ENCODE measurements around the gene COL13A1. TPM values are rescaled to one million over a fixed set of nuclear protein-coding genes. Genes with fewer than 3 reads are reported as not detected.

COL13A1 gene
- polyA plus RNA-seq, 1 donor = 9.6 TPM

DNA sequence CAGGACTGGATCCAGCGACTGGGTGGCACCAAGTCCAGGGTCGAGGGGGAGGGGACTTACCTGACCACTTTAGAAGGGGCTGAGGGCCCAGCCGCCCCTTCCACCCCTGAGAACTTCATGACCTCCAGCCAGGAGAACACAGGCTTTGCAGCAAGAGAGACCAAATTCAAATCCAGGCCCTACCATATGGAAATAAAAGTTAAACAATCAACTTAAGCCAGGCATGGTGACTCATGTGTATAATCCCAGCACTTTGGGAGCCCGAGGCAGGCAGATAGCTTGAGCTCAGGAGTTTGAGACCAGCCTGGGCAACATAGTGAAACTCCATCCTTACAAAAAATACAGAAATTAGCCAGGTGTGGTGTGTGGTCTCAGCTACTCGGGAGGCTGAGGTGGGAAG lies 61.9 kb downstream of the COL13A1 start:
- Histone ChIP-seq H3K4me1 (ENCODE audit: control insufficient read depth, insufficient read depth, low read length) (peaks cover 32% of the 10 kb centered on the region), H3K9me3 (ENCODE audit: control insufficient read depth, low read depth, low read length) (no peaks in the 10 kb centered on the region), H3K4me3 (ENCODE audit: low read length) (no peak overlapping the region), H3K36me3 (ENCODE audit: control insufficient read depth, insufficient read depth, low read length) (no peaks in the 10 kb centered on the region), H3K27me3 (ENCODE audit: control insufficient read depth, insufficient read depth, low read length) (no peaks in the 10 kb centered on the region), H3K27ac (ENCODE audit: low read length) (no peak overlapping the region)
- WGBS (ENCODE audit: insufficient coverage, low lambda C conversion rate) = no CpG with 5 or more reads among the region's 5 CpGs
- DNase-seq = no peak

DNA sequence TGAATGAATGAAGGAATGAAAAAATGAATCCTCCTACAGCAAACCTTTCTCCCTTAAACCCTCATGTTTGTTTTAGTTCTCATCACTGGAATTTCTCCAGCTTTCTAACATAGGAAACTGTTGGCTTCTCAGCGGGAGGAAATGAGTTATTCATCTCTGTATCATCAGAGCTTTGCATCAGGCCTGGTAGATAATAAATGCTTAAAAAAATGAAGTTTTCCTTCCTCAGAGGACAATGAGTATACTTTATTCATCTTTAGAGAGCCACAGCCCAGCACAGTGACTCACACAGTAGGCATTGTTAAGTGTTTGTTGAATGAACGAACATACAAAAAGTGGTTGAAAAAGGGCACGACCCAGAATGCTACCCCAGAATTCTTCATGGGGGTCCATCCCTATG lies 62.6 kb downstream of the COL13A1 start:
- Histone ChIP-seq H3K27ac (ENCODE audit: low read length) (no peak overlapping the region), H3K4me3 (ENCODE audit: low read length) (no peak overlapping the region)

DNA sequence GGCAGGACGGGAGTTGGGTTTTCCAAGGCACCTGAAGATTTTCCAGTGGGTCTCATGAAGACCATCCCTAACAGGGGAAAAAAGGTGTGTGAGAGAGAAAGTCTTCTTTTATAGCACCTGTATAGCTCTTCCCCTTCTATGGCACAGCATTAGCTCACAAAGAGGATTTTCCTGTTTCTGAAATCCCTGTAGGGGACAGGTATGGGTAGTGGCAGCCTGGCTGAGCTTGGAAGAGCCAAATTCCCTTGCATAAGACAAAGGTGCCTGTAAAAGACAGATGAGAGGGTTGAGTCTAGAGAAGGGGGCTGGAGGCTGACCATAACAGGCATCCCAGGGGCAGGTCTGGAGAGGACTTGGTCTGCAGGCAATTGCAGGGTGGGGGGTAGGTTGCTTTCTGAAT lies 63.7 kb downstream of the COL13A1 start:
- Histone ChIP-seq H3K4me1 (ENCODE audit: control insufficient read depth, insufficient read depth, low read length) (peaks cover 39% of the 10 kb centered on the region), H3K27ac (ENCODE audit: low read length) (no peak overlapping the region), H3K4me3 (ENCODE audit: low read length) (no peak overlapping the region), H3K36me3 (ENCODE audit: control insufficient read depth, insufficient read depth, low read length) (no peaks in the 10 kb centered on the region), H3K27me3 (ENCODE audit: control insufficient read depth, insufficient read depth, low read length) (no peaks in the 10 kb centered on the region), H3K9me3 (ENCODE audit: control insufficient read depth, low read depth, low read length) (no peaks in the 10 kb centered on the region)
- no peak for DNase-seq
- WGBS (ENCODE audit: insufficient coverage, low lambda C conversion rate) = no CpG with 5 or more reads among the region's 1 CpG

More for the DNA sequence above, 62.6 kb downstream of the COL13A1 start:
- no peak for DNase-seq
- WGBS (ENCODE audit: insufficient coverage, low lambda C conversion rate) = no CpG with 5 or more reads among the region's 3 CpGs
- H3K27me3 ChIP-seq (ENCODE audit: control insufficient read depth, insufficient read depth, low read length) = no peaks in the 10 kb centered on the region
- H3K36me3 ChIP-seq (ENCODE audit: control insufficient read depth, insufficient read depth, low read length) = no peaks in the 10 kb centered on the region
- H3K9me3 ChIP-seq (ENCODE audit: control insufficient read depth, low read depth, low read length) = no peaks in the 10 kb centered on the region
- peaks cover 37% of the 10 kb centered on the region for H3K4me1 ChIP-seq (ENCODE audit: control insufficient read depth, insufficient read depth, low read length)

DNA sequence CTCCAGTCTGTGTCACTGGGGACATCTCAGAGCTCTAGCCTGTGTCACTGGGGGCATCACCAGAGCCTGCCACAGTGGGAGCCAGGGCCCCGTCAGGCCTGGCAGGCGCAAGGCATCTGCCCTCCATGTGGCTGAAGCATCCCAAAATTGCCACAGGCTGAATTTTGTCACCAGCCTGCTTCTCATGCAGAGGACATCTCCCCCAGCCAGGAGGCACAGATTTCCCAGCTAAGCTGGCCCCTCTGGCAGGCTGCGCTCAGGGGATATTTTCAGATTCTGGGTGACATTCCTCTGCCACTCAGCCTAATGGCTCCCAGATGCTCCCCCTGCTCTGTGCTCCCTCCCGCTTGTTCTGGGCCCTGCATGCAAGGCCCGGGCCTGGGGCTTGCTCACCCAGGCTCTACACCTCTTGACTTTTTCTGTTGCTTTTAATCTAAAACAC lies 64.6 kb downstream of the COL13A1 start:
- Histone ChIP-seq H3K27me3 (ENCODE audit: control insufficient read depth, insufficient read depth, low read length) (no peaks in the 10 kb centered on the region), H3K4me3 (ENCODE audit: low read length) (no peak overlapping the region), H3K9me3 (ENCODE audit: control insufficient read depth, low read depth, low read length) (no peaks in the 10 kb centered on the region), H3K4me1 (ENCODE audit: control insufficient read depth, insufficient read depth, low read length) (peaks cover 35% of the 10 kb centered on the region), H3K36me3 (ENCODE audit: control insufficient read depth, insufficient read depth, low read length) (no peaks in the 10 kb centered on the region), H3K27ac (ENCODE audit: low read length) (peak overlapping the region; percentile 9)
- WGBS (ENCODE audit: insufficient coverage, low lambda C conversion rate) = no CpG with 5 or more reads among the region's 5 CpGs
- DNase-seq = no peak

DNA sequence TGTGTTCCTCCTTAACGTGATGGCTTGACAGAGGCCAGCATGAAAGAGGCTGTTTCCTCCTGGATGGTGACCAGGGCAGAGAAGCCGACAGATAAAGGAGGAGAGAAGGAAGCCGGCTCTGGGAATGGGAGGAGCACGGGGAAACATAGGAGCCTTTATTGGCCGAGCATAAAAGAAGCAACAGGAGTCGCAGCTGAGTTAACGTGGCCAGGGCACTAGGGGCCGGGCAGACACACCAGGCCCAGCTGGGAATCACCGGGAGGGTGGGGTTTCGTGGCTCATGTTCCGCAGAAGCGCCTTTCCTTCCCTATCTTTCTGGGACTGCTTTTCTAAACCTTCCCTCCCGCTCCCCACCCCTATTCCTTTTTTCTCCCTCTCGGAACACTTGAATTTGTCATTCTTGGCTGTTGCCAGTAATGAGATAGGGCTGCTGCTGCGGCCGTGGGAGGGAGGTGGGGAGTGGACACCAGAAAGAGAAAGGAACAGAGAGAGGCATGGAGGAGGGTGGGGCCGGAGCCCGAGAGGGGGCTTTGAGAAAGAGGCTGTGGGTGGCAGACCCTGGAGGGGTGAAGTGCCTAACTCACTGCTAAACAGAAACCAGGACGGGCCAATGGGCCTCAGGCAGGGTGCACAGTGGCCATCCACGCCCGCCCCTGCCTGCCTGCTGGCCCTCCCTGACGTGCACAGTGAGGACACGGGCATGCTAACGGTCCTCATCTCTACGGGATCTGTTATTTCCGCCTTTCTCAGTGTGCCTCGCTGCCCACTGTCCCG lies 65.2 kb downstream of the COL13A1 start:
- DNase-seq = peak; percentile 49 to 79
- H3K27me3 ChIP-seq (ENCODE audit: control insufficient read depth, insufficient read depth, low read length) = no peaks in the 10 kb centered on the region
- no peaks in the 10 kb centered on the region for H3K36me3 ChIP-seq (ENCODE audit: control insufficient read depth, insufficient read depth, low read length)
- WGBS (ENCODE audit: insufficient coverage, low lambda C conversion rate) = 19% methylated on average over 4 of the region's 28 CpGs
- H3K27ac ChIP-seq (ENCODE audit: low read length) = peak overlapping the region; percentile 9
- H3K4me3 ChIP-seq (ENCODE audit: low read length) = no peak overlapping the region
- peaks cover 30% of the 10 kb centered on the region for H3K4me1 ChIP-seq (ENCODE audit: control insufficient read depth, insufficient read depth, low read length)
- no peaks in the 10 kb centered on the region for H3K9me3 ChIP-seq (ENCODE audit: control insufficient read depth, low read depth, low read length)

DNA sequence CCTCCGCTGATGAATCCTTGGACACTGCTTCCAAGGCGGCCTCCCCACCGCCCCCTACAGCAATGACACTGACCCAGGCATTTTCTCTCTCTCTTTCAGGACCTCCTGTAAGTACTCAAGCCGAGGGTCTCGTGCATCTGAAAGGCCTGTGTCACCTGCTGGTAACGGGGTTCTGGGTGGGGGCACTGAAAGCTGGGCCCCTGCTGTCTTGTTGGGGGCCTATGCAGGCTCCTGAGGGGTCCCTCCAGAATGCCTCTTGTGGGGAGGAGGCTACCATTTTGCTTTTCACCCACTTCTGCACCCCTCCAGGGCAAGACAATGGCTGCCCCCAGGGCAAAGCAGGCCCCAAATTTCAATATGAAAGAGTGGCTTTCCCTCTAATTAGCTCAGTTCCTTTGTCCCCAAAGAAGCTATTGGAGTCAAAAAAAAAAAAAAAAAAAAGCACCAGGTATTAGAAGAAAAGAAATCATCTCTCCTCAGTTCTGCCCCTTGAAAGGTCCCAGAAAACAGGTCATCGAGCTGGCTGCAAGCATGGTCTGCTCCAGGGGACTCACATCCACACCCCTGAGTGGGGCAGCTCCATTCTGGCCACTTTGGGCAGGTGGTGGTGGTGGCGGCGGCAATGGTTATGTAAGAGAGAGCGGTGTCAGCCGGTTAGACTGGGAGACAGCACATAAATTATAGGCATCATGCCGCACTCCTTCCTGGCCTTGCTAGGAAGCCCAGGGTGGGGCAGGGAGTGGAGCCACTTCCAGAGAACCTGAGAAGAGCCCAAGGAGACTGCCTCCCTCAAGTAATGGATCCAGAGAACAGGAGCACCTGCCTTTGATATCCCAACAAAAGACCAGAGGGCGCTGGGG lies 66.2 kb downstream of the COL13A1 start:
- no peaks in the 10 kb centered on the region for H3K27me3 ChIP-seq (ENCODE audit: control insufficient read depth, insufficient read depth, low read length)
- no peaks in the 10 kb centered on the region for H3K9me3 ChIP-seq (ENCODE audit: control insufficient read depth, low read depth, low read length)
- DNase-seq = no peak
- H3K4me1 ChIP-seq (ENCODE audit: control insufficient read depth, insufficient read depth, low read length) = peaks cover 27% of the 10 kb centered on the region
- no peak overlapping the region for H3K4me3 ChIP-seq (ENCODE audit: low read length)
- H3K36me3 ChIP-seq (ENCODE audit: control insufficient read depth, insufficient read depth, low read length) = no peaks in the 10 kb centered on the region
- no CpG with 5 or more reads among the region's 13 CpGs for WGBS (ENCODE audit: insufficient coverage, low lambda C conversion rate)
- H3K27ac ChIP-seq (ENCODE audit: low read length) = no peak overlapping the region

DNA sequence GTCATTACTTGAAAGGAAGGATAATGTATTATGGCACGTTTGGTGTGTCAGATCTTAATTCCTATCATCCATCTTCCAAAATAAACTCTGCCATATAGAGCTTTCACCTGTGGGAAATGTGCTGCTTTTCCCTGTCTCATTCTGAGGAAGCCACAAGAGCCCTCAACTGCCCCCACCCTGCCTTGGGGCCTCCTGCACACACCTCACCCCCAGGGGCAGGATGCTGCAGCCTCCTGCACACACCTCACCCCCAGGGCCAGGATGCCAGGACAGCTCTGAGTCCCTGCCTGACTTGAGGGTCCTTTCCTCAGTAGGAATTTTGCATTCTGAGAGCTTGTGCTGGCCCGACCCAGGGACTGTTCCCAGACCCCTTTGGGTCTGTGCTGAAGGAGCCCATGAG lies 67.1 kb downstream of the COL13A1 start:
- no peak overlapping the region for H3K27ac ChIP-seq (ENCODE audit: low read length)
- DNase-seq = no peak
- no peaks in the 10 kb centered on the region for H3K36me3 ChIP-seq (ENCODE audit: control insufficient read depth, insufficient read depth, low read length)
- peaks cover 27% of the 10 kb centered on the region for H3K4me1 ChIP-seq (ENCODE audit: control insufficient read depth, insufficient read depth, low read length)
- no peaks in the 10 kb centered on the region for H3K27me3 ChIP-seq (ENCODE audit: control insufficient read depth, insufficient read depth, low read length)
- no CpG with 5 or more reads among the region's 2 CpGs for WGBS (ENCODE audit: insufficient coverage, low lambda C conversion rate)
- no peaks in the 10 kb centered on the region for H3K9me3 ChIP-seq (ENCODE audit: control insufficient read depth, low read depth, low read length)
- H3K4me3 ChIP-seq (ENCODE audit: low read length) = no peak overlapping the region

DNA sequence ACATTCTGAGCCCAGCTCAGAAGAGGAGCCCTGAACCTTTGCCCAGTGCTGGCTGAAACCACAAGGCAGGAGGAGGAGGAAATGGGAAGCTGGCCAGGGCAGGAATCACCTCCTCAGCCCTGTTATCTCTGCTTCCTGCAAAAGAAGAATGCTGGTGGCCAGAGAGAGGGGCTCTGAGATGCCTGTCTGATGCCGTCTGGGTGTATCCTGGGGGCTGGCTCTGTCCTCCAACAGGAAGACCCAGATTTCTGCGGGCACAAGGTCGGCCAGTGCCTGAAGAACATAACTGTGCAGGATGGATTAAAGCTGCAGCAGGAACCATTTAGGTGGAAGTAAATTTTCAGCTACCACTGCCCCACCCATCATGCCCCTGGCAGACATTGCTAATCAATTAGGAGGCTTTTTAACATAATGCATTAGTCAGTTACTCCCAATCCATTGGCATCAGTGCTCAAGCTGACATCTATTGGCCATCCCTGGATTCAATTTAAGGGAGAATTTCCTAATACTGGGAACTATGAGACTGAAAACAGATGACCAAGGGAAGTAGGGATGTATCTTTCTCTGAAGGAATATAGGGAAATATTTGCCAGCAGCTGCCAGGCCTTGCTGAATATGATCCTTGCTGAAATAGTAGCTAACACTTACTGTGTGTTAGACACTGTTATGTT lies 67.7 kb downstream of the COL13A1 start:
- H3K4me1 ChIP-seq (ENCODE audit: control insufficient read depth, insufficient read depth, low read length) = peaks cover 27% of the 10 kb centered on the region
- no peaks in the 10 kb centered on the region for H3K36me3 ChIP-seq (ENCODE audit: control insufficient read depth, insufficient read depth, low read length)
- DNase-seq = peak; percentile 33 to 65
- H3K27ac ChIP-seq (ENCODE audit: low read length) = no peak overlapping the region
- no peaks in the 10 kb centered on the region for H3K9me3 ChIP-seq (ENCODE audit: control insufficient read depth, low read depth, low read length)
- WGBS (ENCODE audit: insufficient coverage, low lambda C conversion rate) = no CpG with 5 or more reads among the region's 3 CpGs
- no peak overlapping the region for H3K4me3 ChIP-seq (ENCODE audit: low read length)
- no peaks in the 10 kb centered on the region for H3K27me3 ChIP-seq (ENCODE audit: control insufficient read depth, insufficient read depth, low read length)

DNA sequence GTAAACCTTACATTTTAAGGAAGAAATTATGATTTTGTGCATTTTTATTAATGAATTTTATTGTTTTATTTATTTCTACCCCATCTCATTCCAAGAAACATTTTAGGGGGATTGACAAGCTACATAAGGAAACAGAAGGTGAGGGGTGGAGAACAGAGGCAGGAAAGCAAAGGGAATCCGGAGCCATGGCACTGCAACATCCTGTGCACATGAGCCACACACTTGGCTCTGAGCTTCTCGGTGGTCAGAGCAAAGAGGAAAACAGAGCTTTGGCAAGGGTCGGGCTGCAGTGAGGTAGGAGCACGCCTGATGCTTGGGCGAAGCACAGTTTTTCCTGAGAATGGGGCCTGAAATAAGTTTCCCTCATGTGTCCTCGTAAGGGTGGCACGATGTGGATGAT lies 68.9 kb downstream of the COL13A1 start:
- H3K27ac ChIP-seq (ENCODE audit: low read length) = no peak overlapping the region
- H3K4me1 ChIP-seq (ENCODE audit: control insufficient read depth, insufficient read depth, low read length) = peaks cover 27% of the 10 kb centered on the region
- H3K27me3 ChIP-seq (ENCODE audit: control insufficient read depth, insufficient read depth, low read length) = no peaks in the 10 kb centered on the region
- no peaks in the 10 kb centered on the region for H3K9me3 ChIP-seq (ENCODE audit: control insufficient read depth, low read depth, low read length)
- no peak overlapping the region for H3K4me3 ChIP-seq (ENCODE audit: low read length)
- WGBS (ENCODE audit: insufficient coverage, low lambda C conversion rate) = no CpG with 5 or more reads among the region's 7 CpGs
- H3K36me3 ChIP-seq (ENCODE audit: control insufficient read depth, insufficient read depth, low read length) = no peaks in the 10 kb centered on the region
- DNase-seq = no peak

DNA sequence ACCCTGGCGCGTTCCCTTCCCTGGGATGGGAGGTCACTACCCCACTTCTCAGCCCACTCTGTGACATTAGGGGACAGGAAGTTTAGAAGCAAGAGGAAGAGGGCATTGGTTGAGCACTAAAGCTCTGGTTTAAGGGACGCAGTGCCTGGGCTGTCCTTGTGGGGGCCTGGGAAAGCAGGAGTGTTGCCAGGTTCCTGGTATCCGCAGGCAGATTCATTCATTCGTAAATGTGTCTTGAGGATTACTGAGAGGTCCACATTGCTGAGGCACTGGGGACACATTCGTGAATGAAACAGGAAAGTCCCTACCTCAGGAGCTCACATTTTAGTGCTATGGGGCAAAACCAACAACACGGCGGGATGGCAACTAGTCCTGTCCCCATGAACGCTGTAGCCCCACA lies 69.4 kb downstream of the COL13A1 start:
- no CpG with 5 or more reads among the region's 9 CpGs for WGBS (ENCODE audit: insufficient coverage, low lambda C conversion rate)
- H3K36me3 ChIP-seq (ENCODE audit: control insufficient read depth, insufficient read depth, low read length) = no peaks in the 10 kb centered on the region
- no peak overlapping the region for H3K4me3 ChIP-seq (ENCODE audit: low read length)
- H3K27ac ChIP-seq (ENCODE audit: low read length) = no peak overlapping the region
- H3K27me3 ChIP-seq (ENCODE audit: control insufficient read depth, insufficient read depth, low read length) = no peaks in the 10 kb centered on the region
- DNase-seq = no peak
- no peaks in the 10 kb centered on the region for H3K9me3 ChIP-seq (ENCODE audit: control insufficient read depth, low read depth, low read length)
- peaks cover 26% of the 10 kb centered on the region for H3K4me1 ChIP-seq (ENCODE audit: control insufficient read depth, insufficient read depth, low read length)

All from large intestine (tissue), 3 donors.